ENCODE measurements around the gene CALU. TPM values are rescaled to one million over a fixed set of nuclear protein-coding genes. Genes with fewer than 3 reads are reported as not detected.

The CALU gene
- polyA plus RNA-seq, 3 donors = 13.8 to 44.0 (median 33.2) TPM

DNA sequence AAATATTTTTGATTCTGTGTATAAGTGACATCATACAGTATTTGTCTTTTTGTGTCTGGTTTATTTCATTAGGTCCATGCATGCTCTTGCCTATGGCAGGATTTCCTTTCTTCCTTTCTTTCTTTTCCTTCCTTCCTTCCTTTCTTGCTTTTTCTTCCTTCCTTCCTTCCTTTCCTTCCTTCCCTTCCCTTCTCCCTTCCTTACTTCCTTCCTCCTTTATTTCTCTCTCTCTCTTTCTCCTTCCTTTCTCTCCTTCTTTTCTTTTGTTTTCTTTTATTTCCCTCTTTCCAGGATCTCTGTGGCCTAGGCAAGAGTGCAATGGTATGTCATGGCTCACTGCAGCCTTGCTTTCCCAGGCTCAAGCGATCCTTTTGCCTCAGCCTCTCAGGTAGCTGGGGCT lies 31.4 kb upstream of the CALU start:
- Histone ChIP-seq H3K27ac (ENCODE audit: low read depth in 1 of 2, low read length in 2 of 2) (no peak overlapping the region), H4K20me1 (ENCODE audit: insufficient read depth, low read length) (no peaks in the 10 kb centered on the region), H3K4me1 (ENCODE audit: control insufficient read depth in 1 of 2, insufficient read depth in 2 of 2, low read length in 2 of 2) (peaks cover 11 to 25% of the 10 kb centered on the region in 2 donors), H2AFZ (ENCODE audit: insufficient read depth, low read depth, low read length, poor library complexity, severe bottlenecking) (no peak overlapping the region), H3K36me3 (replicated peaks in 1 of 2; ENCODE audit: control insufficient read depth in 1 of 2, insufficient read depth in 2 of 2, low read length in 2 of 2) (no peaks in the 10 kb centered on the region), H3K4me3 (replicated peaks in 1 of 3; ENCODE audit: low read depth in 2 of 3, low read length in 3 of 3) (no peak overlapping the region), H3K79me2 (ENCODE audit: insufficient read depth, low read length) (no peaks in the 10 kb centered on the region), H3K4me2 (replicated peaks; ENCODE audit: extremely low read depth, low read length, poor library complexity, severe bottlenecking) (no peak overlapping the region), H3K9me3 (replicated peaks in 1 of 2; ENCODE audit: control insufficient read depth in 1 of 2, insufficient read depth in 1 of 2, low read length in 2 of 2) (peaks cover 0 to under 1% of the 10 kb centered on the region in 2 donors), H3K9ac (ENCODE audit: insufficient read depth, low read length, poor library complexity, severe bottlenecking) (no peak overlapping the region), H3K27me3 (ENCODE audit: control insufficient read depth in 2 of 2, insufficient read depth in 2 of 2, low read length in 2 of 2) (no peaks in the 10 kb centered on the region)
- no peak overlapping the region for H3K27ac Mint-ChIP-seq
- H3K4me3 Mint-ChIP-seq = no peak overlapping the region
- intact Hi-C loops (cut with micrococcal nuclease) = no loop called here
- TF ChIP-seq, protein P1, sequence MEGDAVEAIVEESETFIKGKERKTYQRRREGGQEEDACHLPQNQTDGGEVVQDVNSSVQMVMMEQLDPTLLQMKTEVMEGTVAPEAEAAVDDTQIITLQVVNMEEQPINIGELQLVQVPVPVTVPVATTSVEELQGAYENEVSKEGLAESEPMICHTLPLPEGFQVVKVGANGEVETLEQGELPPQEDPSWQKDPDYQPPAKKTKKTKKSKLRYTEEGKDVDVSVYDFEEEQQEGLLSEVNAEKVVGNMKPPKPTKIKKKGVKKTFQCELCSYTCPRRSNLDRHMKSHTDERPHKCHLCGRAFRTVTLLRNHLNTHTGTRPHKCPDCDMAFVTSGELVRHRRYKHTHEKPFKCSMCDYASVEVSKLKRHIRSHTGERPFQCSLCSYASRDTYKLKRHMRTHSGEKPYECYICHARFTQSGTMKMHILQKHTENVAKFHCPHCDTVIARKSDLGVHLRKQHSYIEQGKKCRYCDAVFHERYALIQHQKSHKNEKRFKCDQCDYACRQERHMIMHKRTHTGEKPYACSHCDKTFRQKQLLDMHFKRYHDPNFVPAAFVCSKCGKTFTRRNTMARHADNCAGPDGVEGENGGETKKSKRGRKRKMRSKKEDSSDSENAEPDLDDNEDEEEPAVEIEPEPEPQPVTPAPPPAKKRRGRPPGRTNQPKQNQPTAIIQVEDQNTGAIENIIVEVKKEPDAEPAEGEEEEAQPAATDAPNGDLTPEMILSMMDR (IDR thresholded peaks at IDR 0.05) = no peak
- no peak for DNase-seq
- peaks cover 1 to 4% (median 2%) of the 10 kb centered on the region in 3 donors for H3K27me3 Mint-ChIP-seq (ENCODE audit: low read depth in 3 of 3)
- no CpG with 5 or more reads among the region's 1 CpG for WGBS (ENCODE audit: insufficient coverage)
- H3K36me3 Mint-ChIP-seq = no peaks in the 10 kb centered on the region
- peaks cover 0 to 3% (median 2%) of the 10 kb centered on the region in 7 donors for H3K9me3 Mint-ChIP-seq
- peaks cover 18% of the 10 kb centered on the region for H3K4me1 Mint-ChIP-seq

DNA sequence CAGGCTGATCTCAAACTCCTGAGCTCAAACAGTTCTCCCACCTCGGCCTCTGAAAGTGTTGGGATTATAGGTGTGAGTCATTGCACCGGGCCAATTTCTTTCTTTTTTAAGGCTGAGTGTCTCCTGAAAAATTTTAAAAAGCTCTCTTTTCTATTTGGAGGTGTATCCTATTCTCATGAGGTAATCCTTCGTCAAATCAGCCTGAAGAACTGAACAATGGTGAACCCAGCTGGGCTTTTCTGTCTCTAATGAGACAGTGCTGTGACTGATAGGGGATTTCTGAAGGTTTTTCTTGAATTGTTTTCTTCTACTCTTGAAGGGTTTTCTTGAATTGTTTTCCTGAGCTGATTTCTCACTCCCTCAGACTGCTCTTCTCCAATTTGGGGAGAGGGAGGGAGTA lies 30.9 kb upstream of the CALU start:
- no peak overlapping the region for H3K27ac ChIP-seq (ENCODE audit: low read depth in 1 of 2, low read length in 2 of 2)
- no peak overlapping the region for H3K27ac Mint-ChIP-seq
- no peak overlapping the region for H3K9ac ChIP-seq (ENCODE audit: insufficient read depth, low read length, poor library complexity, severe bottlenecking)
- peaks cover 0 to 4% of the 10 kb centered on the region in 2 donors for H3K9me3 ChIP-seq (replicated peaks in 1 of 2; ENCODE audit: control insufficient read depth in 1 of 2, insufficient read depth in 1 of 2, low read length in 2 of 2)
- H4K20me1 ChIP-seq (ENCODE audit: insufficient read depth, low read length) = no peaks in the 10 kb centered on the region
- H3K4me1 ChIP-seq (ENCODE audit: control insufficient read depth in 1 of 2, insufficient read depth in 2 of 2, low read length in 2 of 2) = peaks cover 11 to 25% of the 10 kb centered on the region in 2 donors
- H3K79me2 ChIP-seq (ENCODE audit: insufficient read depth, low read length) = no peaks in the 10 kb centered on the region
- no peak overlapping the region for H3K4me3 Mint-ChIP-seq
- no peak overlapping the region for H3K4me3 ChIP-seq (replicated peaks in 1 of 3; ENCODE audit: low read depth in 2 of 3, low read length in 3 of 3)
- peaks cover 0 to 4% (median 2%) of the 10 kb centered on the region in 7 donors for H3K9me3 Mint-ChIP-seq
- WGBS (ENCODE audit: insufficient coverage) = no CpG with 5 or more reads among the region's 3 CpGs
- intact Hi-C loops (cut with micrococcal nuclease) = no loop called here
- no peak overlapping the region for H2AFZ ChIP-seq (ENCODE audit: insufficient read depth, low read depth, low read length, poor library complexity, severe bottlenecking)
- TF ChIP-seq, protein P1 (IDR thresholded peaks at IDR 0.05) = no peak
- no peaks in the 10 kb centered on the region for H3K27me3 ChIP-seq (ENCODE audit: control insufficient read depth in 2 of 2, insufficient read depth in 2 of 2, low read length in 2 of 2)
- H3K4me2 ChIP-seq (replicated peaks; ENCODE audit: extremely low read depth, low read length, poor library complexity, severe bottlenecking) = no peak overlapping the region
- peaks cover 1 to 4% (median 2%) of the 10 kb centered on the region in 3 donors for H3K27me3 Mint-ChIP-seq (ENCODE audit: low read depth in 3 of 3)
- no peak for DNase-seq
- H3K36me3 ChIP-seq (replicated peaks in 1 of 2; ENCODE audit: control insufficient read depth in 1 of 2, insufficient read depth in 2 of 2, low read length in 2 of 2) = no peaks in the 10 kb centered on the region
- H3K4me1 Mint-ChIP-seq = peaks cover 18% of the 10 kb centered on the region
- H3K36me3 Mint-ChIP-seq = no peaks in the 10 kb centered on the region

All from CD14-positive monocyte (primary cell).